HFFc6 (cell line): Measurements from ENCODE around the gene IQCC. TPM values are rescaled to one million over a fixed set of nuclear protein-coding genes. Genes with fewer than 3 reads are reported as not detected.

Experiments
- DNase-seq: peaks from one replicate; pipeline ENCODE4 v3.0.0-alpha.2; 2018
- H3K27ac Mint-ChIP-seq: 2 replicates; pipeline ENCODE4 v1.8.0; 2020; ENCODE audit warnings: mild to moderate bottlenecking, mixed read lengths
- H3K27me3 Mint-ChIP-seq: 2 replicates; pipeline ENCODE4 v1.8.0; 2021; ENCODE audit warnings: mild to moderate bottlenecking, moderate library complexity, mixed read lengths; ENCODE audit not compliant: insufficient read depth
- H3K36me3 Mint-ChIP-seq: 2 replicates; pipeline ENCODE4 v1.8.0; 2021; ENCODE audit warnings: low read depth, mixed read lengths
- H3K4me1 Mint-ChIP-seq: 2 replicates; pipeline ENCODE4 v1.8.0; 2020; ENCODE audit warnings: low read depth, mixed read lengths
- H3K4me3 Mint-ChIP-seq: 2 replicates; pipeline ENCODE4 v1.8.0; 2020; ENCODE audit warnings: mild to moderate bottlenecking, moderate library complexity, mixed read lengths
- H3K9me3 Mint-ChIP-seq: 2 replicates; pipeline ENCODE4 v1.8.0; 2020; ENCODE audit warnings: mild to moderate bottlenecking, mixed read lengths
- total RNA-seq, 6 experiments: library from RNA; stranded (reverse); fragmentation: NEBNext Ultra II Directional; extraction: Animal tissue kit (Norgen Biotek cat#: 25700); gene quantifications; 2 replicates in 1 of 6; 3 replicates in 5 of 6; pipeline ENCODE4 v1.2.3, GENCODE V29; 2021
- TF ChIP-seq, protein P1 (sequence below): fragments of 200-600 bp; sonication (generic); IDR thresholded peaks from 2 replicates; pipeline ENCODE4 v1.5.0; 2021; ENCODE audit warnings: antibody characterized with exemption, mild to moderate bottlenecking

Gene IQCC
- total RNA-seq, 6 experiments from 2014 or later, result 0.81 to 2.4 (median 2.2) TPM

DNA sequence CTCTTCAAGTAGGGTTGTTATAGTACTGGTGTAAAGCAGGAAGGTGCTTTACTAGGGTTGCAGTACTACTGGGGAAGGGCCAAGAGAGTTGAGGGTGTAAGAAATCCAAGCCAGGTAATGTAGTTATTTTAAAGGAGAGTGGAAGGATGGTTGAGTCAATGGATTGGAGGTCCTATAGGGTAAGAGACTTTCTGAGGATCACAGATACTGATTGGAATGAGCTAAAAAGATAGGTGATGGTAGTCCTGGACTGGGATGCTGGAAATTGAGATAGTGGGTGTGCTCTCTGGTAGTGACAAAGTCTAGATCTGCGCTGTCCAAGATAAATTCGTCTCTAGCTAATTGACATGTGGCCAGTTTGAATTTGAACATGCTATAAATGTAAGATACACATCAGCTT, 19.0 kb upstream of the IQCC start:
- Mint-ChIP-seq H3K27me3 (no peaks in the 10 kb centered on the region; the same call in 1 of the 2 replicates), H3K4me3 (peak overlapping the region; percentile 28; the same call in 1 of the 2 replicates), H3K9me3 (no peaks in the 10 kb centered on the region), H3K4me1 (peaks cover 38% of the 10 kb centered on the region), H3K27ac (peak overlapping the region; percentile 57), H3K36me3 (peaks cover 48% of the 10 kb centered on the region)
- no peak for DNase-seq
- TF ChIP-seq, protein P1, sequence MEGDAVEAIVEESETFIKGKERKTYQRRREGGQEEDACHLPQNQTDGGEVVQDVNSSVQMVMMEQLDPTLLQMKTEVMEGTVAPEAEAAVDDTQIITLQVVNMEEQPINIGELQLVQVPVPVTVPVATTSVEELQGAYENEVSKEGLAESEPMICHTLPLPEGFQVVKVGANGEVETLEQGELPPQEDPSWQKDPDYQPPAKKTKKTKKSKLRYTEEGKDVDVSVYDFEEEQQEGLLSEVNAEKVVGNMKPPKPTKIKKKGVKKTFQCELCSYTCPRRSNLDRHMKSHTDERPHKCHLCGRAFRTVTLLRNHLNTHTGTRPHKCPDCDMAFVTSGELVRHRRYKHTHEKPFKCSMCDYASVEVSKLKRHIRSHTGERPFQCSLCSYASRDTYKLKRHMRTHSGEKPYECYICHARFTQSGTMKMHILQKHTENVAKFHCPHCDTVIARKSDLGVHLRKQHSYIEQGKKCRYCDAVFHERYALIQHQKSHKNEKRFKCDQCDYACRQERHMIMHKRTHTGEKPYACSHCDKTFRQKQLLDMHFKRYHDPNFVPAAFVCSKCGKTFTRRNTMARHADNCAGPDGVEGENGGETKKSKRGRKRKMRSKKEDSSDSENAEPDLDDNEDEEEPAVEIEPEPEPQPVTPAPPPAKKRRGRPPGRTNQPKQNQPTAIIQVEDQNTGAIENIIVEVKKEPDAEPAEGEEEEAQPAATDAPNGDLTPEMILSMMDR, result no peak

DNA sequence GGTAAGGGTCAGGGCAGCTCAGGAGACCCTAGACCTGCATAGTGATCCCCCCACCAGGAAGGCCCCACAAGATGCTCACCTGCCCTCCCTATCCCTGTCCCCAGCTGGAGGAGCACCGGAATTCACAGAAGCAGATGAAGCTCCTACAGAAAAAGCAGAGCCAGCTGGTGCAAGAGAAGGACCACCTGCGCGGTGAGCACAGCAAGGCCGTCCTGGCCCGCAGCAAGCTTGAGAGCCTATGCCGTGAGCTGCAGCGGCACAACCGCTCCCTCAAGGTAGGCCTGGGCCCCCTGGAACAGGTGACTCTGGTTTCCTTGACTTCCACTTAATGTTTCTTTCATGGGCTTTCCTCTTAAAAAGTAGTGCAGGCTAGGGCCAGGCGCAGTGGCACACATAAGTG, 17.6 kb upstream of the IQCC start:
- TF ChIP-seq, protein P1, result no peak
- Mint-ChIP-seq H3K4me3 (no peak overlapping the region), H3K9me3 (no peaks in the 10 kb centered on the region), H3K27ac (no peak overlapping the region), H3K27me3 (no peaks in the 10 kb centered on the region; the same call in 1 of the 2 replicates), H3K36me3 (peaks cover 52% of the 10 kb centered on the region), H3K4me1 (peaks cover 34% of the 10 kb centered on the region)
- DNase-seq, result no peak

DNA sequence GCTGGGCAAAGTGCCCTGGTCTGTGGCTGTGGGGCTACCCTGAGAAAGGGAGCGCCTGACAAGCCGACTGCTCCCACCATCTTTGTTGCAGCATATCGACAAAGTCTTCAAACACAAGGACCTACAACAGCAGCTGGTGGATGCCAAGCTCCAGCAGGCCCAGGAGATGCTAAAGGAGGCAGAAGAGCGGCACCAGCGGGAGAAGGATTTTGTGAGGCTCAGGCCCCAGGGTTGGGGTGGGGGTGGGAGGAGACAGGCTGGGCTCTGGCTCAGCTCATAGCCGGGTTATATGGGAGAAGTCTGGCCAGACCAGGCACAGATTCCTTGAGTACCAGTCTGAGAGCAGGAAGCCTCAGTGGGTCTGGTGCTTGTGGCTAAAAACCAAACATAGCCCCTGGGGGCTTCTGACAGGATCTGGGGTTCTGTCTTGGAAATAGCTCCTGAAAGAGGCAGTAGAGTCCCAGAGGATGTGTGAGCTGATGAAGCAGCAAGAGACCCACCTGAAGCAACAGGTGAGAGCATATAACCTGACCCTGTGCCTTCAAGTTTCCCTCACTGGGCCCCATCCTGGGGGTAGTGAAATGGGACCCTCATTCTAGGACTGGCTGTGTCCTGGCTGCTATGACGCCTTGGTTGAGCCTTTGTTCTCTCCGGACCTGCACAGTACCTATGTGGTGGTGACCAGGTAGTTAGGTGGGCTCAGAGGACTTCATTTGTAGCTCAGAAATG, 13.1 kb upstream of the IQCC start:
- H3K4me1 Mint-ChIP-seq, result peaks cover 25% of the 10 kb centered on the region
- peaks cover 12% of the 10 kb centered on the region for H3K27me3 Mint-ChIP-seq
- no peak for DNase-seq
- TF ChIP-seq, protein P1, result no peak
- peak overlapping the region; percentile 32; the same call in 1 of the 2 replicates for H3K27ac Mint-ChIP-seq
- no peak overlapping the region for H3K4me3 Mint-ChIP-seq
- no peaks in the 10 kb centered on the region for H3K9me3 Mint-ChIP-seq
- peaks cover 54% of the 10 kb centered on the region for H3K36me3 Mint-ChIP-seq

DNA sequence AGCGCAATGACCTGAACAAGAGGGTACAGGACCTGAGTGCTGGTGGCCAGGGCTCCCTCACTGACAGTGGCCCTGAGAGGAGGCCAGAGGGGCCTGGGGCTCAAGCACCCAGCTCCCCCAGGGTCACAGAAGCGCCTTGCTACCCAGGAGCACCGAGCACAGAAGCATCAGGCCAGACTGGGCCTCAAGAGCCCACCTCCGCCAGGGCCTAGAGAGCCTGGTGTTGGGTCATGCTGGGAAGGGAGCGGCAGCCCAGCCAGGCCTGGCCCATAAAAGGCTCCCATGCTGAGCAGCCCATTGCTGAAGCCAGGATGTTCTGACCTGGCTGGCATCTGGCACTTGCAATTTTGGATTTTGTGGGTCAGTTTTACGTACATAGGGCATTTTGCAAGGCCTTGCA, 10.5 kb upstream of the IQCC start:
- H3K36me3 Mint-ChIP-seq, result peaks cover 46% of the 10 kb centered on the region
- H3K9me3 Mint-ChIP-seq, result no peaks in the 10 kb centered on the region
- H3K4me1 Mint-ChIP-seq, result peaks cover 47% of the 10 kb centered on the region
- H3K4me3 Mint-ChIP-seq, result no peak overlapping the region
- TF ChIP-seq, protein P1, result no peak
- DNase-seq, result no peak
- H3K27me3 Mint-ChIP-seq, result peaks cover 12% of the 10 kb centered on the region
- H3K27ac Mint-ChIP-seq, result no peak overlapping the region; the same call in 1 of the 2 replicates

DNA sequence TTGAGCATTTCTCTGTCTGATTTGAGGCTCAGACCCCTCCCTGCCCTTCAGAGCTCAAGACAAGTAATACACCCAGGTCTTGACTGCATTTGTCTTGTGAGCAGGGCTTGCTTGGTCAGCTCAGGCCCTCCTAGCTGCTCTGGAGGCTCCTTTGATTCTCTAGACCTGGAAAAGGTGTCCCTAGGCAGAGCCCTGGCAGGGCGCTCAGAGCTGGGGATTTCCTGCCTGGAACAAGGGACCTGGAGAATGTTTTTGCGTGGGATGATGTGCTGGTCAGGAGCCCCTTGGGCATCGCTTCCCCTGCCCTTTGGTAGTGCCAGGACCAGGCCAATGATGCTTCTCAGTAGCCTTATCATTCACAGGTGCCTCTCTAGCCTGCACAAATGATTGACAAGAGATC, 9.9 kb upstream of the IQCC start:
- Mint-ChIP-seq H3K36me3 (peaks cover 43% of the 10 kb centered on the region), H3K4me1 (peaks cover 51% of the 10 kb centered on the region), H3K4me3 (no peak overlapping the region), H3K9me3 (no peaks in the 10 kb centered on the region), H3K27me3 (peaks cover 12% of the 10 kb centered on the region), H3K27ac (no peak overlapping the region; the same call in 1 of the 2 replicates)
- TF ChIP-seq, protein P1, result no peak
- DNase-seq, result no peak
